GM23248 (cell line): Measurements from ENCODE around the gene MAPKBP1. TPM values are rescaled to one million over a fixed set of nuclear protein-coding genes. Genes with fewer than 3 reads are reported as not detected.
"Not testable (repeated sequence)": the region's sequence is repeated elsewhere in the genome, so short reads cannot be mapped to it uniquely, and the experiment has no call there.

Experiments
- DNase-seq: peaks from one replicate; pipeline ENCODE4 v3.0.0-alpha.2; 2015
- H2AFZ ChIP-seq: fragments of 200-600 bp; sonication (generic); 2 replicates; pipeline ENCODE4 v1.6.1; 2016; ENCODE audit warnings: antibody characterized with exemption
- H3F3A ChIP-seq: fragments of 200-600 bp; sonication (generic); 2 replicates; pipeline ENCODE4 v1.6.1; 2016; ENCODE audit warnings: mild to moderate bottlenecking, antibody characterized with exemption, mixed run types; ENCODE audit not compliant: insufficient read depth
- H3K27ac ChIP-seq: fragments of 200-600 bp; sonication (generic); 2 replicates; pipeline ENCODE4 v1.5.1; 2016; ENCODE audit warnings: mild to moderate bottlenecking
- H3K27me3 ChIP-seq: fragments of 200-600 bp; sonication (generic); replicated peaks from 2 replicates; pipeline ENCODE4 v1.6.1; 2016; ENCODE audit warnings: mild to moderate bottlenecking; ENCODE audit not compliant: insufficient read depth
- H3K36me3 ChIP-seq: fragments of 200-600 bp; sonication (generic); 2 replicates; pipeline ENCODE4 v1.6.1; 2016; ENCODE audit warnings: low read depth, mild to moderate bottlenecking
- H3K4me1 ChIP-seq: fragments of 200-600 bp; sonication (generic); 2 replicates; pipeline ENCODE4 v1.6.1; 2016; ENCODE audit warnings: mild to moderate bottlenecking; ENCODE audit not compliant: insufficient read depth
- H3K4me2 ChIP-seq: fragments of 200-600 bp; sonication (generic); one replicate; pipeline ENCODE4 v1.6.1; 2016; ENCODE audit warnings: mild to moderate bottlenecking; ENCODE audit not compliant: unreplicated experiment
- H3K4me3 ChIP-seq: fragments of 200-600 bp; sonication (generic); 2 replicates; pipeline ENCODE4 v1.5.1; 2016; ENCODE audit warnings: mild to moderate bottlenecking
- H3K79me2 ChIP-seq: fragments of 200-600 bp; sonication (generic); 2 replicates; pipeline ENCODE4 v1.6.1; 2016; ENCODE audit warnings: mild to moderate bottlenecking; ENCODE audit not compliant: insufficient read depth
- H3K9ac ChIP-seq: fragments of 200-600 bp; sonication (generic); 2 replicates; pipeline ENCODE4 v1.6.1; 2016; ENCODE audit warnings: mild to moderate bottlenecking
- H3K9me2 ChIP-seq: fragments of 200-600 bp; sonication (generic); 2 replicates; pipeline ENCODE4 v1.6.1; 2016; ENCODE audit warnings: mixed run types, mild to moderate bottlenecking, moderate library complexity; ENCODE audit not compliant: insufficient read depth
- H3K9me3 ChIP-seq: fragments of 200-600 bp; sonication (generic); one replicate; pipeline ENCODE4 v1.6.1; 2017; ENCODE audit warnings: low read depth
- H4K20me1 ChIP-seq: fragments of 200-600 bp; sonication (generic); 2 replicates; pipeline ENCODE4 v1.6.0; 2016; ENCODE audit not compliant: insufficient read depth
- EZH2 ChIP-seq: fragments of 200-600 bp; sonication (generic); IDR thresholded peaks from 2 replicates; pipeline ENCODE4 v1.6.1; 2018; ENCODE audit warnings: antibody characterized with exemption, mild to moderate bottlenecking; ENCODE audit not compliant: insufficient read depth, poor library complexity, severe bottlenecking
- EZH2phosphoT487 ChIP-seq: fragments of 200-600 bp; sonication (generic); IDR thresholded peaks from 2 replicates; pipeline ENCODE4 v1.6.1; 2018; ENCODE audit warnings: antibody characterized with exemption, moderate library complexity, mild to moderate bottlenecking, low read depth; ENCODE audit not compliant: insufficient read depth
- WGBS, 2 experiments: methylation state at CpG; one replicate each; pipeline ENCODE4 v1.1.6; 2015 to 2017; ENCODE audit warnings: low lambda C conversion rate in 2 of 2, low coverage in 1 of 2; ENCODE audit errors: missing lambda C conversion rate in 2 of 2; 5-methylcytosine and 5-hydroxymethylcytosine counted together
- in situ Hi-C: fragments of 300-500 bp; cut with MboI; formaldehyde crosslinking; loops from 2 replicates; pipeline ENCODE4 v1.15.0; 2020
- polyA plus RNA-seq: library from polyadenylated mRNA; unstranded; fragments of >200 nt; fragmentation: Nextera tagmentation; extraction: Ambion mirVana; gene quantifications from 2 replicates; pipeline ENCODE4 v1.2.1, GENCODE V29; 2016
- total RNA-seq: library from RNA; depleted of rRNA; stranded (reverse); fragments of >200 nt; shearing (Covaris generic); gene quantifications from 2 replicates; pipeline ENCODE4 v1.2.3, GENCODE V29; 2014; rRNA removed

MAPKBP1 gene
- total RNA-seq (8.5 and 12.3 TPM in 2 replicates), polyA plus RNA-seq (4.4 and 5.2 TPM in 2 replicates)

- Histone ChIP-seq H4K20me1 (no peaks in the 10 kb centered on the region), H3K4me1 (peaks cover 52% of the 10 kb centered on the region), H3K27ac (peak within 1 kb of the TSS; percentile 75)
Observed at GRCh38 chr15:41774062-41774881, at the start of gene MAPKBP1. TSS of gene MAPKBP1 (plus strand) at chr15:41774484. CDS start at chr15:41775276, 792 bp downstream.

GRCh38 chr15:41727143-41727542 lies 47.1 kb upstream of the MAPKBP1 start:
- no peak overlapping the region for H3K4me3 ChIP-seq
- in situ Hi-C loops, result no loop called here
- H3K27ac ChIP-seq, result no peak overlapping the region
- H3K36me3 ChIP-seq, result peaks cover 6% of the 10 kb centered on the region; the same call in 1 of the 2 replicates
- H3K79me2 ChIP-seq, result peaks cover 40% of the 10 kb centered on the region
- no peak overlapping the region for H3K4me2 ChIP-seq
- TF ChIP-seq EZH2phosphoT487 (no peak), EZH2 (no peak)
- no peaks in the 10 kb centered on the region for H3K9me3 ChIP-seq
- no peaks in the 10 kb centered on the region for H3F3A ChIP-seq
- 82 to 91% methylated on average over 3 of the region's 3 CpGs for WGBS, 2 experiments
- H4K20me1 ChIP-seq, result no peaks in the 10 kb centered on the region
- no peak overlapping the region for H3K9ac ChIP-seq
- peak; percentile 14 for DNase-seq
- no peak overlapping the region for H2AFZ ChIP-seq
- H3K27me3 ChIP-seq, result no peaks in the 10 kb centered on the region
- H3K9me2 ChIP-seq, result no peaks in the 10 kb centered on the region
- H3K4me1 ChIP-seq, result peaks cover 8% of the 10 kb centered on the region; the same call in 1 of the 2 replicates

More at GRCh38 chr15:41774062-41774881, at the start of gene MAPKBP1:
- Histone ChIP-seq H3K4me3 (peak within 1 kb of the TSS; percentile 86), H2AFZ (peak within 1 kb of the TSS; percentile 77), H3K9me3 (no peaks in the 10 kb centered on the region), H3K9me2 (no peaks in the 10 kb centered on the region), H3K9ac (peak within 1 kb of the TSS; percentile 87), H3K27me3 (no peaks in the 10 kb centered on the region), H3K79me2 (peaks cover 45% of the 10 kb centered on the region), H3K36me3 (no peaks in the 10 kb centered on the region), H3F3A (peaks cover 72% of the 10 kb centered on the region), H3K4me2 (peak within 1 kb of the TSS; percentile 84)
- WGBS, 2 experiments, result 0% methylated on average over 57 to 62 of the region's 62 CpGs
- TF ChIP-seq EZH2 (no peak), EZH2phosphoT487 (no peak)
- peak; percentile 99 for DNase-seq
- in situ Hi-C loops, result loop anchor here (5.0 kb wide), 1 partner anchor 48 kb away; no protein-coding TSS in a partner anchor

- H3K4me1 ChIP-seq, H4K20me1 ChIP-seq, H3K4me3 ChIP-seq, H3K9me3 ChIP-seq, H3K27me3 ChIP-seq, in situ Hi-C loops, H2AFZ ChIP-seq, H3K36me3 ChIP-seq, H3K4me2 ChIP-seq, H3K27ac ChIP-seq, H3K9ac ChIP-seq, H3K9me2 ChIP-seq, DNase-seq, H3F3A ChIP-seq: not testable (repeated sequence)
- H3K79me2 ChIP-seq, result peaks cover 30% of the 10 kb centered on the region
- WGBS, 2 experiments, result 88 to 91% methylated on average over 11 of the region's 11 CpGs
Observed at GRCh38 chr15:41728061-41728460, 46.2 kb upstream of the MAPKBP1 start.

GRCh38 chr15:41730543-41730942 lies 43.7 kb upstream of the MAPKBP1 start:
- DNase-seq, result no peak
- H3K36me3 ChIP-seq, result peaks cover 15% of the 10 kb centered on the region; the same call in 1 of the 2 replicates
- peaks cover 9% of the 10 kb centered on the region; the same call in 1 of the 2 replicates for H3K79me2 ChIP-seq
- no peak for TF ChIP-seq EZH2
- no peak for TF ChIP-seq EZH2phosphoT487
- H2AFZ ChIP-seq, result no peak overlapping the region
- no peaks in the 10 kb centered on the region for H3K27me3 ChIP-seq
- whole genome bisulfite sequencing, 2 experiments, result 85 to 86% methylated on average over 4 of the region's 4 CpGs
- H3K9me3 ChIP-seq, result no peaks in the 10 kb centered on the region
- no peaks in the 10 kb centered on the region for H3K9me2 ChIP-seq
- no peaks in the 10 kb centered on the region for H4K20me1 ChIP-seq
- H3K4me3 ChIP-seq, result no peak overlapping the region
- peaks cover 11% of the 10 kb centered on the region; the same call in 1 of the 2 replicates for H3K4me1 ChIP-seq
- H3K27ac ChIP-seq, result no peak overlapping the region
- no peak overlapping the region for H3K9ac ChIP-seq
- no peak overlapping the region for H3K4me2 ChIP-seq
- in situ Hi-C loops, result no loop called here
- no peaks in the 10 kb centered on the region for H3F3A ChIP-seq
